Measurements from ENCODE around the gene PPT2. TPM values are rescaled to one million over a fixed set of nuclear protein-coding genes. Genes with fewer than 3 reads are reported as not detected.
"Not testable (repeated sequence)": the region's sequence is repeated elsewhere in the genome, so short reads cannot be mapped to it uniquely, and the experiment has no call there.

The PPT2 gene
- total RNA-seq, 2 experiments from 2014 or later, result 19.2 to 23.7 TPM

- Mint-ChIP-seq H3K4me1 (peaks cover 29% of the 10 kb centered on the region), H3K27ac (peak overlapping the region; percentile 83), H3K4me3 (peak overlapping the region; percentile 98), H3K36me3 (peaks cover 50% of the 10 kb centered on the region)
- DNase-seq; H3K9me3 Mint-ChIP-seq; H3K27me3 Mint-ChIP-seq; ATAC-seq (ENCODE audit: low read depth): not testable (repeated sequence)
- POLR2A ChIA-PET, result interaction anchor here (1.3 to 5.7 kb wide), 2 partner anchors 7 to 9 kb away, joined by 3 to 61 read pairs; partner anchors contain the start of gene RNF5
Measured at GRCh38 chr6:32187725-32188380, 33.9 kb downstream of the PPT2 start.

GRCh38 chr6:32188381-32189068 lies 34.6 kb downstream of the PPT2 start:
- POLR2A ChIA-PET, result interaction anchor here (0.8 to 5.7 kb wide), 2 partner anchors 8 to 9 kb away, joined by 3 to 61 read pairs; no protein-coding TSS in a partner anchor
- Mint-ChIP-seq H3K27ac (peak overlapping the region; percentile 97), H3K4me3 (peak overlapping the region; percentile 98)

GRCh38 chr6:32189069-32189741 lies 35.3 kb downstream of the PPT2 start:
- DNase-seq (no peak), ATAC-seq (ENCODE audit: low read depth) (no peak)
- H3K4me3 Mint-ChIP-seq, result peak overlapping the region; percentile 98
- H3K9me3 Mint-ChIP-seq, result no peaks in the 10 kb centered on the region
- POLR2A ChIA-PET, result interaction anchor here (0.8 to 5.7 kb wide), 4 partner anchors 8 to 656 kb away, joined by 3 to 61 read pairs (median 4); no protein-coding TSS in a partner anchor
- H3K27ac Mint-ChIP-seq, result peak overlapping the region; percentile 97
- H3K27me3 Mint-ChIP-seq, result no peaks in the 10 kb centered on the region
- peaks cover 50% of the 10 kb centered on the region for H3K36me3 Mint-ChIP-seq
- peaks cover 38% of the 10 kb centered on the region for H3K4me1 Mint-ChIP-seq

More at GRCh38 chr6:32188381-32189068, 34.6 kb downstream of the PPT2 start:
- ATAC-seq (ENCODE audit: low read depth), result no peak
- Mint-ChIP-seq H3K27me3 (no peaks in the 10 kb centered on the region), H3K4me1 (peaks cover 31% of the 10 kb centered on the region), H3K9me3 (no peaks in the 10 kb centered on the region), H3K36me3 (peaks cover 50% of the 10 kb centered on the region)
- DNase-seq, result no peak

- Mint-ChIP-seq H3K36me3 (peaks cover 50% of the 10 kb centered on the region), H3K9me3 (no peaks in the 10 kb centered on the region), H3K4me1 (peaks cover 41% of the 10 kb centered on the region), H3K27me3 (no peaks in the 10 kb centered on the region), H3K27ac (peak overlapping the region; percentile 97), H3K4me3 (peak overlapping the region; percentile 98)
- DNase-seq (no peak), ATAC-seq (ENCODE audit: low read depth) (no peak)
- POLR2A ChIA-PET, result interaction anchor here (0.6 to 5.7 kb wide), 10 partner anchors 9 to 1206 kb away, joined by 3 to 61 read pairs (median 4); partner anchors contain the start of genes AGPAT1, ATF6B, FKBPL and RGL2
Measured at GRCh38 chr6:32189742-32190053, 35.8 kb downstream of the PPT2 start.

GRCh38 chr6:32190054-32190851 lies 36.3 kb downstream of the PPT2 start, which contains the start of gene PBX2:
PBX2 (minus strand) TSS chr6:32190202; CDS start chr6:32189915, 287 bp downstream.
- H3K27me3 Mint-ChIP-seq, result no peaks in the 10 kb centered on the region
- H3K9me3 Mint-ChIP-seq, result no peaks in the 10 kb centered on the region
- POLR2A ChIA-PET, result interaction anchor here (0.6 to 5.7 kb wide), 12 partner anchors 9 to 1206 kb away, joined by 3 to 61 read pairs (median 4); partner anchors contain the start of genes AGPAT1, ATF6B, FKBPL and RGL2
- peaks cover 46% of the 10 kb centered on the region for H3K4me1 Mint-ChIP-seq
- ATAC-seq (ENCODE audit: low read depth), result peak; percentile 62
- peak within 1 kb of the TSS; percentile 98 for H3K27ac Mint-ChIP-seq
- DNase-seq, result peak; percentile 74
- H3K36me3 Mint-ChIP-seq, result peaks cover 50% of the 10 kb centered on the region
- H3K4me3 Mint-ChIP-seq, result peak within 1 kb of the TSS; percentile 98

GRCh38 chr6:32190911-32191677 lies 37.2 kb downstream of the PPT2 start:
- Mint-ChIP-seq H3K27me3 (no peaks in the 10 kb centered on the region), H3K36me3 (peaks cover 44% of the 10 kb centered on the region), H3K4me3 (peak overlapping the region; percentile 94), H3K9me3 (no peaks in the 10 kb centered on the region), H3K4me1 (peaks cover 45% of the 10 kb centered on the region), H3K27ac (peak overlapping the region; percentile 98)
- no peak for DNase-seq
- POLR2A ChIA-PET, result interaction anchor here (0.7 to 5.7 kb wide), 9 partner anchors 10 to 62 kb away, joined by 3 to 61 read pairs (median 4); partner anchors contain the start of genes AGPAT1, ATF6B and FKBPL
- ATAC-seq (ENCODE audit: low read depth), result no peak

- ATAC-seq (ENCODE audit: low read depth) (no peak), DNase-seq (peak; percentile 52)
- peaks cover 41% of the 10 kb centered on the region for H3K4me1 Mint-ChIP-seq
- H3K27me3 Mint-ChIP-seq, result no peaks in the 10 kb centered on the region
- H3K9me3 Mint-ChIP-seq, result no peaks in the 10 kb centered on the region
- POLR2A ChIA-PET, result interaction anchor here (0.6 to 5.7 kb wide), 14 partner anchors 11 to 1384 kb away, joined by 3 to 61 read pairs (median 6); partner anchors contain the start of genes AGPAT1, ATF6B, DXO and FKBPL
- peaks cover 36% of the 10 kb centered on the region for H3K36me3 Mint-ChIP-seq
- H3K27ac Mint-ChIP-seq, result peak overlapping the region; percentile 98
- H3K4me3 Mint-ChIP-seq, result peak overlapping the region; percentile 94
Measured at GRCh38 chr6:32191696-32192607, 38.0 kb downstream of the PPT2 start.

- no peaks in the 10 kb centered on the region for H3K9me3 Mint-ChIP-seq
- ATAC-seq (ENCODE audit: low read depth), result no peak
Measured at GRCh38 chr6:32192608-32193039, 38.7 kb downstream of the PPT2 start, which contains the start of gene GPSM3. GPSM3 (minus strand) TSS chr6:32192643; CDS start chr6:32192513, 130 bp downstream.

GRCh38 chr6:32193096-32193495 lies 39.2 kb downstream of the PPT2 start:
- H3K9me3 Mint-ChIP-seq; H3K27me3 Mint-ChIP-seq; DNase-seq; ATAC-seq (ENCODE audit: low read depth): not testable (repeated sequence)
- peaks cover 28% of the 10 kb centered on the region for H3K36me3 Mint-ChIP-seq
- peak overlapping the region; percentile 94 for H3K4me3 Mint-ChIP-seq
- POLR2A ChIA-PET, result interaction anchor here (0.6 to 5.7 kb wide), 9 partner anchors 12 to 1596 kb away, joined by 3 to 61 read pairs (median 6); partner anchors contain the start of genes AGPAT1, ATF6B, DXO and FKBPL
- H3K27ac Mint-ChIP-seq, result peak overlapping the region; percentile 98
- peaks cover 35% of the 10 kb centered on the region for H3K4me1 Mint-ChIP-seq

More at GRCh38 chr6:32192608-32193039, 38.7 kb downstream of the PPT2 start, which contains the start of gene GPSM3:
- H3K36me3 Mint-ChIP-seq, result peaks cover 30% of the 10 kb centered on the region
- DNase-seq, result peak; percentile 76
- H3K4me3 Mint-ChIP-seq, result peak within 1 kb of the TSS; percentile 94
- POLR2A ChIA-PET, result interaction anchor here (0.6 to 5.7 kb wide), 12 partner anchors 12 to 1596 kb away, joined by 3 to 61 read pairs (median 6); partner anchors contain the start of genes AGPAT1, ATF6B, DXO and FKBPL
- H3K27ac Mint-ChIP-seq, result peak within 1 kb of the TSS; percentile 98
- H3K27me3 Mint-ChIP-seq, result no peaks in the 10 kb centered on the region
- H3K4me1 Mint-ChIP-seq, result peaks cover 36% of the 10 kb centered on the region

GRCh38 chr6:32194388-32194787 lies 40.4 kb downstream of the PPT2 start:
- DNase-seq (no peak), ATAC-seq (ENCODE audit: low read depth) (no peak)
- peak overlapping the region; percentile 96 for H3K4me3 Mint-ChIP-seq
- H3K9me3 Mint-ChIP-seq, result no peaks in the 10 kb centered on the region
- H3K27ac Mint-ChIP-seq, result peak overlapping the region; percentile 98
- peaks cover 24% of the 10 kb centered on the region for H3K4me1 Mint-ChIP-seq
- POLR2A ChIA-PET, result interaction anchor here (2.0 kb wide), 1 partner anchor 21 kb away, joined by 6 read pairs; no protein-coding TSS in a partner anchor
- H3K27me3 Mint-ChIP-seq, result no peaks in the 10 kb centered on the region
- H3K36me3 Mint-ChIP-seq, result peaks cover 18% of the 10 kb centered on the region

Data from activated naive CD8-positive, alpha-beta T cell treated with anti-CD3 and anti-CD28 coated beads, Interleukin-2, amount 10 ng/mL, durations not matched to agents 7 days and 5 days (primary cell).